ENCODE data around the gene TTC16. TPM values are rescaled to one million over a fixed set of nuclear protein-coding genes. Genes with fewer than 3 reads are reported as not detected.

Gene TTC16
- total and polyA plus RNA-seq, 4 donors: 0.02 to 0.08 TPM; not detected in 2

GRCh38 chr9:127776195-127776923 lies 60.5 kb downstream of the TTC16 start (continued):
- TF ChIP-seq REST (IDR thresholded peaks at IDR 0.05): no peak
- no peak for TF ChIP-seq JUND (IDR thresholded peaks at IDR 0.05)
- TF ChIP-seq EGR1 (IDR thresholded peaks at IDR 0.05; ENCODE audit: low read depth in 2 of 2): no peak

- H3K4me1 ChIP-seq (ENCODE audit: control insufficient read depth in 4 of 4, insufficient read depth in 4 of 4, low read length in 3 of 4): no peaks in the 10 kb centered on the region
- 73% methylated on average over 5 of the region's 5 CpGs for WGBS
- H3K4me3 ChIP-seq (ENCODE audit: low read depth in 1 of 3, low read length in 3 of 3): peak overlapping the region in 1 of 3 donors; percentile 5
- H3K27ac ChIP-seq (ENCODE audit: low read depth in 1 of 2, low read length in 2 of 2): no peak overlapping the region
- no peaks in the 10 kb centered on the region for H3K36me3 ChIP-seq (ENCODE audit: control insufficient read depth in 4 of 4, insufficient read depth in 3 of 4, low read depth in 1 of 4, low read length in 3 of 4)
- no peak overlapping the region for H3K9ac ChIP-seq (ENCODE audit: low read depth in 1 of 2, low read length in 2 of 2)
- no peak for DNase-seq (ENCODE audit: low spot score)
- H3K27me3 ChIP-seq (ENCODE audit: control insufficient read depth in 4 of 4, insufficient read depth in 4 of 4, low read length in 3 of 4): no peaks in the 10 kb centered on the region
- TF ChIP-seq MAX (IDR thresholded peaks at IDR 0.05) (no peak), SP1 (IDR thresholded peaks at IDR 0.05) (no peak), NR2F2 (IDR thresholded peaks at IDR 0.05) (no peak), ZBTB33 (IDR thresholded peaks at IDR 0.05) (no peak), FOXA1 (IDR thresholded peaks at IDR 0.05) (no peak), RXRA (IDR thresholded peaks at IDR 0.05) (no peak), JUND (IDR thresholded peaks at IDR 0.05) (no peak), EGR1 (IDR thresholded peaks at IDR 0.05; ENCODE audit: low read depth in 2 of 2) (no peak), YY1 (IDR thresholded peaks at IDR 0.05) (no peak), FOXA2 (IDR thresholded peaks at IDR 0.05) (no peak), ATF3 (IDR thresholded peaks at IDR 0.05) (no peak), CTCF (IDR thresholded peaks at IDR 0.05; ENCODE audit: low read depth, low read length, missing input control) (no peak), HNF4G (IDR thresholded peaks at IDR 0.05) (no peak), HNF4A (conservative IDR thresholded peaks at IDR 0.05) (no peak)
- no peaks in the 10 kb centered on the region for H3K9me3 ChIP-seq (ENCODE audit: control insufficient read depth in 4 of 4, low read length in 3 of 4)
These were observed 61.0 kb downstream of the TTC16 start for GRCh38 chr9:127776924-127777289.
